Omental fat pad (tissue), 4 donors: ENCODE measurements around the gene SEMA6D. TPM values are rescaled to one million over a fixed set of nuclear protein-coding genes. Genes with fewer than 3 reads are reported as not detected.

Experiments used
- ATAC-seq: fragments of 150-250 bp; one replicate; pipeline ENCODE4 v1.9.1; 2016; ENCODE audit warnings: mild to moderate bottlenecking, moderate library complexity; ENCODE audit not compliant: low FRiP score
- DNase-seq: peaks from one replicate; pipeline ENCODE4 v3.0.0-alpha.2; 2019; ENCODE audit warnings: low spot score
- total RNA-seq, 4 donors: library from RNA; depleted of rRNA; stranded (reverse); fragments of >200 nt; gene quantifications; one replicate each; pipeline ENCODE4 v1.1.0, GENCODE V29; 2016
- TF ChIP-seq, protein P1 (sequence below), 3 donors: fragments of 450-650 bp; IDR thresholded peaks; one replicate each; pipeline ENCODE4 v1.5.1; 2016 to 2017; ENCODE audit warnings: antibody characterized with exemption in 3 of 3, mild to moderate bottlenecking in 3 of 3, moderate library complexity in 2 of 3

SEMA6D gene
- total RNA-seq, 4 donors from 2014 or later, result 3.4 to 41.1 (median 10.4) TPM

DNA sequence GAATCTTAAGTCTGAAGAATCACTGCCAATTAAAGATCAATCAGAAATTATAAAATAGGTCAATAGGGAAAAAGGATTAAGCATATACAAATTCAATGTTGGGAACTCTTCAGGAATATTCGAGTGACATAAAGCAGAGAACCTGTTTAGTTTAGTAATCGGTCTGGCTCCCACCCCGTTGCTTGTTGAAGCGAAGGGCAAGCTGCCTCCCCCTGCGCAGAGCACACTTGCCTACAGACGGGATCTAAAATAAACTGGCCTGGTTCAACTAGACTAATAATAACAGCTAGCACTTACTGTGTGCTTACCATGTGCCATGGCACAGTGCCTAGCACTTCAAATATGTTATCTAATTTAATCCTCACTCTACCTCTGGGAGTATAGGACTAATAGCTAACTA lies 8.6 kb downstream of the SEMA6D start:
- no peak for ATAC-seq
- TF ChIP-seq, protein P1, sequence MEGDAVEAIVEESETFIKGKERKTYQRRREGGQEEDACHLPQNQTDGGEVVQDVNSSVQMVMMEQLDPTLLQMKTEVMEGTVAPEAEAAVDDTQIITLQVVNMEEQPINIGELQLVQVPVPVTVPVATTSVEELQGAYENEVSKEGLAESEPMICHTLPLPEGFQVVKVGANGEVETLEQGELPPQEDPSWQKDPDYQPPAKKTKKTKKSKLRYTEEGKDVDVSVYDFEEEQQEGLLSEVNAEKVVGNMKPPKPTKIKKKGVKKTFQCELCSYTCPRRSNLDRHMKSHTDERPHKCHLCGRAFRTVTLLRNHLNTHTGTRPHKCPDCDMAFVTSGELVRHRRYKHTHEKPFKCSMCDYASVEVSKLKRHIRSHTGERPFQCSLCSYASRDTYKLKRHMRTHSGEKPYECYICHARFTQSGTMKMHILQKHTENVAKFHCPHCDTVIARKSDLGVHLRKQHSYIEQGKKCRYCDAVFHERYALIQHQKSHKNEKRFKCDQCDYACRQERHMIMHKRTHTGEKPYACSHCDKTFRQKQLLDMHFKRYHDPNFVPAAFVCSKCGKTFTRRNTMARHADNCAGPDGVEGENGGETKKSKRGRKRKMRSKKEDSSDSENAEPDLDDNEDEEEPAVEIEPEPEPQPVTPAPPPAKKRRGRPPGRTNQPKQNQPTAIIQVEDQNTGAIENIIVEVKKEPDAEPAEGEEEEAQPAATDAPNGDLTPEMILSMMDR (IDR thresholded peaks at IDR 0.05), result no peak

DNA sequence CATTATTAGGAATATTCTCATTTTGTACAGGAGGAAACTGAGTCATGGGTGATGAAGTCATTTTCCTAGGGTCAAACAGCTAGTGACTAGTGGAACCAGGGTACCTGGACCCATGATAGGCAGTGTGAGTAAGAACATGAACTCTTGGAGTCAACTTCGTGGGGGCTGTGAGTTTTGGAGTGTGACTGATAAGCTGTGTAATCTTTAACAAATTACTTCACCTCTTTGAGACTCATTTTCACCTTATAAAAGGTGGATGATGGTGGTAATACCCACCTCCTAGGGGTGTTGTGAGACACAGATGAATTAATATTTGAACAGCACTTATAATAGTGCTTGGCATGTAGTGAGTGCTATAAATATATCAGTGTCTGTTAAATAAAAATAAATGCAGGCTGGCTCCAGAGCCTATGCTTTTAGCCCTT lies 9.1 kb downstream of the SEMA6D start:
- peak; percentile 75 for ATAC-seq

More for the DNA sequence above, 8.6 kb downstream of the SEMA6D start:
- no peak for DNase-seq

DNA sequence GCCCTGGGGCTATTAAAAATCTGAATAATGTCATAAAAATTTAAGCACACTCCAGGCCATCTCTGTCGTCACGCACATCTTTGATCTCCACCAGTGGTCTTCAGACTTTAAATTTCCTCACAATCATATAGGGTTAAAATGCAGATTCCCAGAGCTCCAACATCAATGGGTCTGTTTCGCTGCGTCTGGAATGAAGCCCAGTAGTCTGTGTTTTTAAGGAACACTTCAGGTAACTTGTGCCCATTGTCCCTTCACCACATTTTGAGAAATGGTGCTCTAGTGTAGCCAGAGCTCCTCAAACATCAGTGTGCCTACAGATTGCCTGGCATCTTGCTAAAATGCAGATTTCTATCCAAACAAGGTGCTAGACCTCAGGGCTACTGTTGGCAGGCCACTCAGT lies 9.8 kb downstream of the SEMA6D start:
- DNase-seq, result no peak
- TF ChIP-seq, protein P1 (IDR thresholded peaks at IDR 0.05), result no peak
- no peak for ATAC-seq

More for the DNA sequence above, 9.1 kb downstream of the SEMA6D start:
- DNase-seq, result no peak
- TF ChIP-seq, protein P1 (IDR thresholded peaks at IDR 0.05), result no peak

DNA sequence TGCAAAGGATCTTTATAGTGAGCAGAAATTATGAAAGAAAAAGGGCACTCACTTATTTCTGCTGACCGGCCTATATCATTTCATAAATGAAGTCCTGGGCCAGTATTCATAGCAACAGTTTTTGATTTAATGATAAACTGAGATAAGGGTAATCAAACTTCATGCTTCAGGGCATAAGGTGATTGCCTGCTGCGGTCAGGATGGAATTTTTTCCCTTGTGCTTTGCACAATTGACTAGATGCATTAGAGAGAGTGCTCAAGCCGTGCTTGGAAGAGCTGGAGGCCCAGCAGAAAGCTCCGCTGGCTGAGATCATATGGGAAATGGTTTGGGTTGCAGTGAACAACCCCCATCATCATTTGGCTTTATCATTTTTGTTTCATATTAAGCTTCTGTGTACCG lies 10.4 kb downstream of the SEMA6D start:
- DNase-seq, result no peak
- ATAC-seq, result no peak
- TF ChIP-seq, protein P1 (IDR thresholded peaks at IDR 0.05), result no peak

DNA sequence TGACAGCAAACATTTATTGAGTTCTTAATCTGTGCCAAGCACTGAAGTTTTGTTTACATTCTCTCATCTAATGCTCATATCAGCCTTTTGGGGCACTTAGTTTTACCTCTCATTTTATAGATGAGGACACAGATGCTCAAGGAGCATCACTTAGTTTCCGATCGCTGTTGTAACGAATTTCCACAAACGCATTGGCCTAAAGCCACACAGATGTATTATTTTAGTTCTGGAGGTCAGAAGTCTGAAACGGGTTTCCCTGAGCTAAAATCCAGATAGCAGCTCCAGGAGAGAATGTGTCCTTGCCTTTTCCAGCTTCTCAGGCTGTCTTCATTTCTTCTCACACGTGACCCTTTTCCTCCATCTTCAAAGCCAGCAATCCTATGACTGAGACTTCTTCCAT lies 11.1 kb downstream of the SEMA6D start:
- no peak for DNase-seq
- TF ChIP-seq, protein P1 (IDR thresholded peaks at IDR 0.05), result no peak
- no peak for ATAC-seq

DNA sequence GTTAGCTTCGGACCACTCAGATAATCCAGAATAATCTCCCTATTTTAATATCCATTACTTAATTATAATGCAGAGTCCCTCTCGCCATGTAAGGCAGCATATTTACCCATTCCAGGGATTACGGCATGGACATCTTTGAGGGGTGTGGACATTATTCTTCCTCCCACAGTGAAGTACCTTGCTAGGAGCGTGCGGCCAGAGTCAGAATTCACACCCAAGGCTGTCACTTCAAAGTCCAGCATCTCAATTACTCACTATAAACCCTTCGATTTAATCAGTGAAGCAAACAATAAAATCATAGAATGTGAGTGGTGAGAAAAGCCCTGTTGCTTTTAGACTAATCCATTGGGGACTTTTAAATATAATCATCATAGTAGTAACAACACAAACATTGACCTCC lies 11.6 kb downstream of the SEMA6D start:
- ATAC-seq (no peak), DNase-seq (no peak)
- TF ChIP-seq, protein P1 (IDR thresholded peaks at IDR 0.05), result no peak

DNA sequence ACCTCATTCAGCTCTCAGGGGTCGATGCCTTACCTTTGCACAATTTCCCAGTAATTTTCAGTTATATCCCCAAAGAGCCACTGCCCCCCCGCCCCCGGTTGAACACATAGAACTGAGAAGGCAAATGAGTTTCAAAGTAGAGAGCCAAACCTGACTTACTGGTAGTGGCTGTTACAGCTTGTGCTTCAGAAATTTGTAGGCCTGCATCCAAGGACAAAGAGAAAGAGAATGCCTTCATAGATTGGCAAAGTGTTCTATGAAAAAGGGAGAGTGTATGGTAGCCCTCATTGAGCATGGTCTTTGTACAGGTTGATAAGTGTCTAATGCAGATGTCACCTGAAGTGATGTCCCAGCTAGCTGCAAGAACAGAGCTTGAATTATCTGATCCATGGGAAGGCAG lies 13.9 kb downstream of the SEMA6D start:
- TF ChIP-seq, protein P1 (IDR thresholded peaks at IDR 0.05), result no peak
- DNase-seq (no peak), ATAC-seq (no peak)
